ENCODE results near the gene KERA. TPM values are rescaled to one million over a fixed set of nuclear protein-coding genes. Genes with fewer than 3 reads are reported as not detected.

KERA gene
- total RNA-seq, 6 experiments from 2014 or later: not detected

GRCh38 chr12:91059211-91059610 is 1.4 kb upstream of the KERA start:
- peaks cover 6% of the 10 kb centered on the region for H3K4me1 Mint-ChIP-seq (ENCODE audit: low read depth)
- no peak overlapping the region for H3K4me3 Mint-ChIP-seq
- no peaks in the 10 kb centered on the region for H3K9me3 Mint-ChIP-seq
- no peaks in the 10 kb centered on the region for H3K27me3 Mint-ChIP-seq (ENCODE audit: insufficient read depth)
- TF ChIP-seq CTCF (IDR thresholded peaks at IDR 0.05): no peak
- no peaks in the 10 kb centered on the region for H3K36me3 Mint-ChIP-seq (ENCODE audit: low read depth)
- no peak overlapping the region for H3K27ac Mint-ChIP-seq
- DNase-seq: no peak

GRCh38 chr12:91058786-91059185 is 962 bp upstream of the KERA start:
- H3K27ac Mint-ChIP-seq: no peak overlapping the region
- no peaks in the 10 kb centered on the region for H3K27me3 Mint-ChIP-seq (ENCODE audit: insufficient read depth)
- H3K4me1 Mint-ChIP-seq (ENCODE audit: low read depth): peaks cover 10% of the 10 kb centered on the region
- no peaks in the 10 kb centered on the region for H3K36me3 Mint-ChIP-seq (ENCODE audit: low read depth)
- no peaks in the 10 kb centered on the region for H3K9me3 Mint-ChIP-seq
- no peak for DNase-seq
- H3K4me3 Mint-ChIP-seq: no peak overlapping the region
- TF ChIP-seq CTCF (IDR thresholded peaks at IDR 0.05): no peak

DNA sequence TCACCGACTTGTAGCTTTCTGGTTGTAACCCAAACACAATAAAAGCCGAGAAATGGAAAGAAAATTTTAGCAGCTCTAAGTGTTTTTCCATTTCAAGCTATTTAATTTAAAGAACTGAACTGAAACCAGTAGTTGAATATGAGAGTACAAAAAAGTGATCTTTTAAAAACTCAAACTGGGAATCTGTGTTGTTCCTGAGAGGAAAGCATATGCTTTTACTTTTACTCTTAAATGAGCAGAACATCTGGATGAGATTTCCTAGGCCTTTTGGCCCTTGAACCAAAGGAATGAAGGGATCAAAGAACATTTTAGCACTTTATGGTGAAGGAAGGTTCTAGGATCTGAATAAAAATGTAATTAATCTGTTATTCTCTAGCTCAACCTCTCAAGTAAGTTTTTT is 1.3 kb downstream of the KERA start:
- no peak for DNase-seq

GRCh38 chr12:91055976-91056375 is 1.8 kb downstream of the KERA start:
- TF ChIP-seq CTCF (IDR thresholded peaks at IDR 0.05): no peak
- Mint-ChIP-seq H3K9me3 (no peaks in the 10 kb centered on the region), H3K27ac (no peak overlapping the region), H3K36me3 (ENCODE audit: low read depth) (no peaks in the 10 kb centered on the region), H3K4me3 (no peak overlapping the region), H3K4me1 (ENCODE audit: low read depth) (peaks cover 11% of the 10 kb centered on the region), H3K27me3 (ENCODE audit: insufficient read depth) (no peaks in the 10 kb centered on the region)
- DNase-seq: no peak

More for the DNA sequence above, 1.3 kb downstream of the KERA start:
- TF ChIP-seq CTCF (IDR thresholded peaks at IDR 0.05): no peak
- Mint-ChIP-seq H3K4me3 (no peak overlapping the region), H3K36me3 (ENCODE audit: low read depth) (no peaks in the 10 kb centered on the region), H3K9me3 (no peaks in the 10 kb centered on the region), H3K27ac (no peak overlapping the region), H3K4me1 (ENCODE audit: low read depth) (peaks cover 11% of the 10 kb centered on the region), H3K27me3 (ENCODE audit: insufficient read depth) (no peaks in the 10 kb centered on the region)

DNA sequence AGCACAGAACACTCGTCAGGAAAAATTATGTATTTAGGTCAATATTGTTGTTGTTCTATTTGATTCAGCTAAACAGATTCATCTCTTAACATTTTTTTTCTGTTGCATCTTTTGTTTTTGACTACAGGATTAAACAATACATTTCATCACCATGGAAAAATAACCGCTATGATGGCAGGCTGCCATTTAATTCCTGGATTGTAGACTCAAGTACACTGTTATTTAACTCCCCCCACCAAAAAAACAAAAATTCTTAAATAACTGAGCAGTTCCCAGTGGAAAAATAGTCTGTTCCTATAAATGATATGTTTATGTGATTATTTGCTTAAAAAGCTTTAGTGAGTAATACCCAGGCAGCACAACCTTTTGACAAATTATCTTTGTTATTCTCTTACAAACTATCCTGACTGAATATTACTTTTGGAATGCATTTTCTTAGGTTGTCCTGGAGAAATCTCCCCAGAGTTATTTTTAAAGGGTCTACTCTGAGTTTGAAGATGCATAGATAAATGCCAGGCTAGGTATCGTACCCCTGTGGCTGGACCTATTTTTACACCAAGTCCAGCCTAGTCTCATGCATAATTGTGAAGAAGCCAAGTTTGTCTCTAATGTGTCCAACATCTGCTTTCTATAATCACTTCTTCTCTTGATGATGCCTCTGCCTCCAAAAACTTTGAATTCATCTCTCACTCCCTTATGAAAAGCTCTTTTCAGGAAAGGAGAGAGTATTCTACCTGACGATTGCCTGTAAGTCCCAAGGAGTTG is 3.7 kb downstream of the KERA start:
- H3K4me3 Mint-ChIP-seq: no peak overlapping the region; the same call in 1 of the 2 replicates
- DNase-seq: peak; percentile 78
- H3K4me1 Mint-ChIP-seq (ENCODE audit: low read depth): peaks cover 11% of the 10 kb centered on the region
- H3K9me3 Mint-ChIP-seq: no peaks in the 10 kb centered on the region
- no peaks in the 10 kb centered on the region for H3K36me3 Mint-ChIP-seq (ENCODE audit: low read depth)
- no peaks in the 10 kb centered on the region for H3K27me3 Mint-ChIP-seq (ENCODE audit: insufficient read depth)
- no peak for TF ChIP-seq CTCF (IDR thresholded peaks at IDR 0.05)
- H3K27ac Mint-ChIP-seq: peak overlapping the region; percentile 37
